ENCODE measurements around the gene KRTAP19-2.
"Not testable (repeated sequence)": the region's sequence is repeated elsewhere in the genome, so short reads cannot be mapped to it uniquely, and the experiment has no call there.

Gene KRTAP19-2, protein sequence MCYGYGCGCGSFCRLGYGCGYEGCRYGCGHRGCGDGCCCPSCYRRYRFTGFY

DNA sequence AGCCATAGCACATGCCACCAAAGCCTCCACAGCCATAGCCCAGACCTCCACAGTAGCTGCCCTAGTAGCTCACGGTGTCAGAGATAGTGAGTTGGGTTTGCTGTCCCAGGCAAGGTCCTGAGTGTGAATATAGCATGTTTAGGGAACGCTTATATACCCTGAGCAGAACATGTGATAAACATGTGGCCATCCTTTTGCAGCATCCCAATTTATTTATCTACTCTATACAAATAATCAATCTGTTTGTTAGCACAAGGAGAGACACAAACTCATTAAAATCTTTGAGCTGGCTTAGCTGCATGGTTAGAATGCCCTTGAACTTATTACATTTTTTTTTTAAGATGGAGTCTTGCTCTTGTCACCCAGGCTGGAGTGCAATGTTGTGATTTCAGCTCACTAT lies at the start of gene KRTAP19-2:
TSS of gene KRTAP19-2 (minus strand) at position 101 of the 400 bp plus-strand sequence. CDS start at position 13, 88 bp downstream.
- no peak for ATAC-seq
- TF ChIP-seq ZC3H10 (CRISPR knock-in tag; IDR thresholded peaks at IDR 0.05) (no peak), ZFP3 (CRISPR knock-in tag; IDR thresholded peaks at IDR 0.05) (no peak), CSDC2 (CRISPR knock-in tag; IDR thresholded peaks at IDR 0.05) (no peak), ZNF70 (CRISPR knock-in tag; IDR thresholded peaks at IDR 0.05) (no peak), ZNF565 (CRISPR knock-in tag; conservative IDR thresholded peaks at IDR 0.05; ENCODE audit: low read depth) (no peak), ISL1 (CRISPR knock-in tag; IDR thresholded peaks at IDR 0.05) (no peak), RARB (CRISPR knock-in tag; IDR thresholded peaks at IDR 0.05) (no peak), OSR1 (CRISPR knock-in tag; IDR thresholded peaks at IDR 0.05) (no peak)
- TF ChIP-seq, protein P1, sequence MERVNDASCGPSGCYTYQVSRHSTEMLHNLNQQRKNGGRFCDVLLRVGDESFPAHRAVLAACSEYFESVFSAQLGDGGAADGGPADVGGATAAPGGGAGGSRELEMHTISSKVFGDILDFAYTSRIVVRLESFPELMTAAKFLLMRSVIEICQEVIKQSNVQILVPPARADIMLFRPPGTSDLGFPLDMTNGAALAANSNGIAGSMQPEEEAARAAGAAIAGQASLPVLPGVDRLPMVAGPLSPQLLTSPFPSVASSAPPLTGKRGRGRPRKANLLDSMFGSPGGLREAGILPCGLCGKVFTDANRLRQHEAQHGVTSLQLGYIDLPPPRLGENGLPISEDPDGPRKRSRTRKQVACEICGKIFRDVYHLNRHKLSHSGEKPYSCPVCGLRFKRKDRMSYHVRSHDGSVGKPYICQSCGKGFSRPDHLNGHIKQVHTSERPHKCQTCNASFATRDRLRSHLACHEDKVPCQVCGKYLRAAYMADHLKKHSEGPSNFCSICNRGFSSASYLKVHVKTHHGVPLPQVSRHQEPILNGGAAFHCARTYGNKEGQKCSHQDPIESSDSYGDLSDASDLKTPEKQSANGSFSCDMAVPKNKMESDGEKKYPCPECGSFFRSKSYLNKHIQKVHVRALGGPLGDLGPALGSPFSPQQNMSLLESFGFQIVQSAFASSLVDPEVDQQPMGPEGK (CRISPR knock-in tag; IDR thresholded peaks at IDR 0.05; ENCODE audit: borderline replicate concordance) = no peak
- TF ChIP-seq, protein P2, sequence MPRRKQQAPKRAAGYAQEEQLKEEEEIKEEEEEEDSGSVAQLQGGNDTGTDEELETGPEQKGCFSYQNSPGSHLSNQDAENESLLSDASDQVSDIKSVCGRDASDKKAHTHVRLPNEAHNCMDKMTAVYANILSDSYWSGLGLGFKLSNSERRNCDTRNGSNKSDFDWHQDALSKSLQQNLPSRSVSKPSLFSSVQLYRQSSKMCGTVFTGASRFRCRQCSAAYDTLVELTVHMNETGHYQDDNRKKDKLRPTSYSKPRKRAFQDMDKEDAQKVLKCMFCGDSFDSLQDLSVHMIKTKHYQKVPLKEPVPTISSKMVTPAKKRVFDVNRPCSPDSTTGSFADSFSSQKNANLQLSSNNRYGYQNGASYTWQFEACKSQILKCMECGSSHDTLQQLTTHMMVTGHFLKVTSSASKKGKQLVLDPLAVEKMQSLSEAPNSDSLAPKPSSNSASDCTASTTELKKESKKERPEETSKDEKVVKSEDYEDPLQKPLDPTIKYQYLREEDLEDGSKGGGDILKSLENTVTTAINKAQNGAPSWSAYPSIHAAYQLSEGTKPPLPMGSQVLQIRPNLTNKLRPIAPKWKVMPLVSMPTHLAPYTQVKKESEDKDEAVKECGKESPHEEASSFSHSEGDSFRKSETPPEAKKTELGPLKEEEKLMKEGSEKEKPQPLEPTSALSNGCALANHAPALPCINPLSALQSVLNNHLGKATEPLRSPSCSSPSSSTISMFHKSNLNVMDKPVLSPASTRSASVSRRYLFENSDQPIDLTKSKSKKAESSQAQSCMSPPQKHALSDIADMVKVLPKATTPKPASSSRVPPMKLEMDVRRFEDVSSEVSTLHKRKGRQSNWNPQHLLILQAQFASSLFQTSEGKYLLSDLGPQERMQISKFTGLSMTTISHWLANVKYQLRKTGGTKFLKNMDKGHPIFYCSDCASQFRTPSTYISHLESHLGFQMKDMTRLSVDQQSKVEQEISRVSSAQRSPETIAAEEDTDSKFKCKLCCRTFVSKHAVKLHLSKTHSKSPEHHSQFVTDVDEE (CRISPR knock-in tag; IDR thresholded peaks at IDR 0.05) = no peak

DNA sequence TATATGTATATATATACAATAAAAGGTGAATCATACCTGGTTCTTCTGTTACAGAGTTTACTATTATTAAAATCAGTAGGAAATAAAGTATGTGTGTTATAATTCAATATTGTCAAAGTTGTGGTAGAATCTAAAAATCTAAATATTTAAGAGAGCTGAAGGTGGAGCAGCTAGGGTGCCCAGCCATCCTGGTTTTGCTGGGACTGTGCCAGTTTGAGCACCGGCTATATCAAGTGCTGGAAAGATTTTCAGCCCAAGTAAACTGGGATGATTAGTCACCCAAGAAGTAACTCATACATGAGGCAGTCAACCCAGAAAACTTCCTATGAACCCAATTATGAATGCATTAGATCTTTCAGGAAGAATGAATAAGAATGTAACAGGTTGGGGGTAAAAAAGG lies 31.6 kb upstream of the KRTAP19-2 start:
- TF ChIP-seq, protein P2 (CRISPR knock-in tag; IDR thresholded peaks at IDR 0.05) = no peak
- TF ChIP-seq ARNTL (CRISPR knock-in tag; IDR thresholded peaks at IDR 0.05; ENCODE audit: borderline replicate concordance, low read depth) = no peak
- TF ChIP-seq ZFP30 (CRISPR knock-in tag; IDR thresholded peaks at IDR 0.05) = no peak
- TF ChIP-seq TCF4 (CRISPR knock-in tag; IDR thresholded peaks at IDR 0.05; ENCODE audit: borderline replicate concordance) = no peak
- TF ChIP-seq ZFP3 (CRISPR knock-in tag; IDR thresholded peaks at IDR 0.05) = no peak
- TF ChIP-seq ZNF8 (CRISPR knock-in tag; IDR thresholded peaks at IDR 0.05) = no peak
- no peak for TF ChIP-seq ZC3H10 (CRISPR knock-in tag; IDR thresholded peaks at IDR 0.05)
- TF ChIP-seq, protein P1 (CRISPR knock-in tag; IDR thresholded peaks at IDR 0.05; ENCODE audit: borderline replicate concordance) = no peak
- no peak for TF ChIP-seq RARB (CRISPR knock-in tag; IDR thresholded peaks at IDR 0.05)

DNA sequence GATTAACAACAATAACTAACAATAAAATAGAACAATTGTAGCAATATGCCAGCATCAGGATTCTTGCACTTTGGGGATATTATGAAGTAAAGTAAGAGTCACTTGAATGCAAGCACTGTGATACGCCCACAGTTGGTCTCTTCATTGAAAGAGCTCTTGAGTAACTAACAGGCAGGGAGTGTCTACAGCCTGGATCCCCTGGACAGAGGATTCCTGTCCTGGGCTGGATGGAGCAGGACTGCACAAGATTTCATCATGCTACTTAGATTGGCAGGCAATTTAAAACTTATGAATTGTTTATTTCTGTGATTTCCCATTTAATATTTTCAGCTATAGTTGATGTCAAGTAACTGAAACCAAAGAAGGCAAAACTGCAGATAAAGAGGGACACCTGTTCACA lies 28.4 kb upstream of the KRTAP19-2 start:
- no peak for ATAC-seq
- TF ChIP-seq GLIS3 (CRISPR knock-in tag; IDR thresholded peaks at IDR 0.05) = no peak
- TF ChIP-seq ZC3H10 (CRISPR knock-in tag; IDR thresholded peaks at IDR 0.05) = no peak
- TF ChIP-seq, protein P2 (CRISPR knock-in tag; IDR thresholded peaks at IDR 0.05) = no peak
- no peak for TF ChIP-seq BACH2 (CRISPR knock-in tag; IDR thresholded peaks at IDR 0.05; ENCODE audit: borderline replicate concordance)
- TF ChIP-seq ZFP30 (CRISPR knock-in tag; IDR thresholded peaks at IDR 0.05) = no peak
- no peak for TF ChIP-seq TOX (CRISPR knock-in tag; IDR thresholded peaks at IDR 0.05; ENCODE audit: borderline replicate concordance)
- TF ChIP-seq RARB (CRISPR knock-in tag; IDR thresholded peaks at IDR 0.05) = no peak
- no peak for TF ChIP-seq PPARA (CRISPR knock-in tag; IDR thresholded peaks at IDR 0.05; ENCODE audit: borderline replicate concordance)
- TF ChIP-seq ZFP3 (CRISPR knock-in tag; IDR thresholded peaks at IDR 0.05) = no peak
- TF ChIP-seq, protein P1 (CRISPR knock-in tag; IDR thresholded peaks at IDR 0.05; ENCODE audit: borderline replicate concordance) = no peak
- TF ChIP-seq SNAI2 (CRISPR knock-in tag; IDR thresholded peaks at IDR 0.05) = no peak
- no peak for TF ChIP-seq ESRRG (CRISPR knock-in tag; IDR thresholded peaks at IDR 0.05)
- TF ChIP-seq ARNTL (CRISPR knock-in tag; IDR thresholded peaks at IDR 0.05; ENCODE audit: borderline replicate concordance, low read depth) = no peak
- no peak for TF ChIP-seq ZNF70 (CRISPR knock-in tag; IDR thresholded peaks at IDR 0.05)

More for the DNA sequence above, 31.6 kb upstream of the KRTAP19-2 start:
- ATAC-seq = no peak

DNA sequence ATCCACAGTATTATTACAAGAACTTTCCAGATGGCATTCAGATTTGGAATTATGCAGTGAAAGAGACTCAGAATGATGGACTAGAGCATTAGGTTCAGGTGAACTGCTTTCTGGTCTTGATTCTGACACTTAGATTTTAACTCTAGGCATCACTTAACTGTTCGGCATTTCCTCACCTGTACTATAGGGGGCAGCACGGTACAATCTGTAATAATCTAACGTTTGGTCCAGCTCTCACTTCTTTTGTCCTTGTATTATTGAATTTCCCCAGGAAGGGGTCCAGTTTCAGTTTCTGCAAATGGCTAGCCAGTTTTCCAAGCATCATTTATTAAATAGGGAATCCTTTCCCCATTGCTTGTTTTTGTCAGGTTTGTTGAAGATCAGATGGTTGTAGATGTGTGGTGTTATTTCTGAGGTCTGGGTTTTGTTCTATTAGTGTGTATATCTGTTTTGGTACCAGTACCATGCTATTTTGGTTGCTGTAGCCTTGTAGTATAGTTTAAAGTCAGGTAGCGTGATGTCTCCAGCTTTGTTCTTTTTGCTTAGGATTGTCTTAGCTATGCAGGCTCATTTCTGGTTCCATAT lies 18.5 kb upstream of the KRTAP19-2 start:
- ATAC-seq = not testable (repeated sequence)

Data from SK-N-SH treated with all-trans-retinoic acid at 6 μM for 48 hours (cell line).